ENCODE results near the gene MANBA. TPM values are rescaled to one million over a fixed set of nuclear protein-coding genes. Genes with fewer than 3 reads are reported as not detected.

The MANBA gene
- total and polyA plus RNA-seq, 4 donors = 19.9 to 100 (median 32.1) TPM

DNA sequence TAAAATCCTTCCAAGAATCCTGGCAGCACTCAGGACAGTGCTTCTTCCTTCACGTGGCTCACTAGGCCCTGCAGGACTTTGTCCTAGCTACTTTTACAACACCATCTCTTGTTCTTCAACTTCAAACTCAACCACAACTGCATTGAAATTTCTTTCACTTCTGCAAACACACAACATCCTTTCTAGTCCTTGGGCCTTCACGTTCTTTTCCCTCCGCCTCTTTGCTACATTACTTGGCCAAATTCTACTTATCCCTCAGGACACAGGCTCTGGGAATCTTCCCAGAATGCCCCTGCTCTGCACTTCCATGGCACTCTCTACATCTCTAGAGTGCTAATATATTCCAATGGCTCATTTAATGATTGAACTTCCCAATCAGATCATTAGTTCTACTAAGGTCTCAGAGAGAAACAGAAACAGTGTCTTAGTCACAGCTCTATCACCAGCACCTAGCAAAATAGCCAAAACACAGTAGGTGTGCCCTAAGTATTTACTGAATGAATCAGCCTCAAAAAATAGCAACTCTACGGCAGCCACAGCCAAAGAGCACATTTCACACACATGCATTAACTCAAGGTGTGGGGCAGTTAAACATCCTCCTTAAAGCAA lies 73.3 kb downstream of the MANBA start:
- H3K9me3 ChIP-seq (ENCODE audit: control insufficient read depth in 4 of 4, insufficient read depth in 3 of 4, low read length in 3 of 4) = no peaks in the 10 kb centered on the region
- H3K4me3 ChIP-seq = no peak overlapping the region
- DNase-seq (no peak), ATAC-seq (ENCODE audit: insufficient read depth, low FRiP score) (peak; percentile 47)
- H3K4me1 ChIP-seq (ENCODE audit: control insufficient read depth in 5 of 5, insufficient read depth in 5 of 5, low read length in 5 of 5) = peaks cover 0 to 6% (median 0%) of the 10 kb centered on the region in 5 donors
- H3K36me3 ChIP-seq (ENCODE audit: control insufficient read depth in 4 of 4, insufficient read depth in 4 of 4, low read length in 4 of 4) = peaks cover 1 to 8% (median 5%) of the 10 kb centered on the region in 4 donors
- no peak overlapping the region for H3K9ac ChIP-seq (ENCODE audit: insufficient read depth in 1 of 2, low read length in 2 of 2)
- WGBS, 2 donors = 77 to 80% methylated on average over 4 of the region's 4 CpGs
- no peaks in the 10 kb centered on the region for H3K27me3 ChIP-seq (ENCODE audit: control insufficient read depth in 3 of 3, insufficient read depth in 3 of 3, low read length in 2 of 3)
- TF ChIP-seq, protein P1, sequence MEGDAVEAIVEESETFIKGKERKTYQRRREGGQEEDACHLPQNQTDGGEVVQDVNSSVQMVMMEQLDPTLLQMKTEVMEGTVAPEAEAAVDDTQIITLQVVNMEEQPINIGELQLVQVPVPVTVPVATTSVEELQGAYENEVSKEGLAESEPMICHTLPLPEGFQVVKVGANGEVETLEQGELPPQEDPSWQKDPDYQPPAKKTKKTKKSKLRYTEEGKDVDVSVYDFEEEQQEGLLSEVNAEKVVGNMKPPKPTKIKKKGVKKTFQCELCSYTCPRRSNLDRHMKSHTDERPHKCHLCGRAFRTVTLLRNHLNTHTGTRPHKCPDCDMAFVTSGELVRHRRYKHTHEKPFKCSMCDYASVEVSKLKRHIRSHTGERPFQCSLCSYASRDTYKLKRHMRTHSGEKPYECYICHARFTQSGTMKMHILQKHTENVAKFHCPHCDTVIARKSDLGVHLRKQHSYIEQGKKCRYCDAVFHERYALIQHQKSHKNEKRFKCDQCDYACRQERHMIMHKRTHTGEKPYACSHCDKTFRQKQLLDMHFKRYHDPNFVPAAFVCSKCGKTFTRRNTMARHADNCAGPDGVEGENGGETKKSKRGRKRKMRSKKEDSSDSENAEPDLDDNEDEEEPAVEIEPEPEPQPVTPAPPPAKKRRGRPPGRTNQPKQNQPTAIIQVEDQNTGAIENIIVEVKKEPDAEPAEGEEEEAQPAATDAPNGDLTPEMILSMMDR (IDR thresholded peaks at IDR 0.05; ENCODE audit: control extremely low read depth, extremely low read depth) = no peak
- H3K27ac ChIP-seq (ENCODE audit: low read depth in 1 of 2, low read length in 1 of 2) = no peak overlapping the region

DNA sequence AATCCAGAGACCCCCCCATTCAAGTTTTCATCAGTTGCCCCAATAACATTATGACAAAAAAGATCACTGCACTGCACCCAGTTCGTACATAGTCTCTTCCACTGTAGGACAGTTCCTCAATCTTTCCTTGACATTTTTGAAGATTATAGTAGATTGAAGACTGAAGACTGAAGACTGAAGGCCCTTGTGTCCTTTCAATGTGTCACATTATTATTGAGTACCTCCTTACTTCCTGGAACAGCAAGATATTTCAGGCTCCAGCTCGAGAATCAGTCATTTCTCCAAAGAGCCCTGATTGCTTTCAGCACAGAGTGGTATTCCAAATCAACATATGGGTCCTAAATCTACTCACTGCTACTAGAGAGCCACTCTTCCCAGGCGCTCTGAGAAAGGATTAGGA lies 75.0 kb downstream of the MANBA start:
- H3K4me3 ChIP-seq = no peak overlapping the region
- ATAC-seq (ENCODE audit: insufficient read depth, low FRiP score) = no peak
- DNase-seq = no peak
- WGBS, 2 donors = 83 to 85% methylated on average over 3 of the region's 3 CpGs
- no peak overlapping the region for H3K9ac ChIP-seq (ENCODE audit: insufficient read depth in 1 of 2, low read length in 2 of 2)
- TF ChIP-seq, protein P1 (IDR thresholded peaks at IDR 0.05; ENCODE audit: control extremely low read depth, extremely low read depth) = no peak
- H3K27ac ChIP-seq (ENCODE audit: low read depth in 1 of 2, low read length in 1 of 2) = no peak overlapping the region
- H3K36me3 ChIP-seq (ENCODE audit: control insufficient read depth in 4 of 4, insufficient read depth in 4 of 4, low read length in 4 of 4) = peaks cover 3 to 8% (median 8%) of the 10 kb centered on the region in 4 donors
- H3K4me1 ChIP-seq (ENCODE audit: control insufficient read depth in 5 of 5, insufficient read depth in 5 of 5, low read length in 5 of 5) = peaks cover 0 to 6% (median 0%) of the 10 kb centered on the region in 5 donors
- no peaks in the 10 kb centered on the region for H3K9me3 ChIP-seq (ENCODE audit: control insufficient read depth in 4 of 4, insufficient read depth in 3 of 4, low read length in 3 of 4)
- no peaks in the 10 kb centered on the region for H3K27me3 ChIP-seq (ENCODE audit: control insufficient read depth in 3 of 3, insufficient read depth in 3 of 3, low read length in 2 of 3)

DNA sequence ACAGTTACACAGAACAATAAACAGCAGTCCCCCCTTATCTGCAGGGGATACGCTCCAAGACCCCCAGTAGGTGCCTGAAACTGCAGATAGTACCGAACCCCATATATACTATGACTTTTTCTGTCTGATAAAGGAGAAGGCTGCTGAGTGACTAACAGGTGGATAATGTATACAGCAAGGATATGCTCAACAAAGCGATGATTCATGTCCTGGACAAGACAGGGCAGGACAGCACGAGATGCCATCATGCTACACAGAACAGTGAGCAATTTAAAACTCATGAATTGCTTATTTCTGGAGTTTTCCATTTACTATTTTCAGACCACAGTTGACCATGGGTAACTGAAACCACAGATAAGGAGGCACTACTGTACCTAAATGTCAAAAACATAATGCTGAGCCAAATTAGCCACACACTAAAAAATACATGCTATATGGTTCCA lies 76.1 kb downstream of the MANBA start:
- H3K9ac ChIP-seq (ENCODE audit: insufficient read depth in 1 of 2, low read length in 2 of 2) = no peak overlapping the region
- no peaks in the 10 kb centered on the region for H3K27me3 ChIP-seq (ENCODE audit: control insufficient read depth in 3 of 3, insufficient read depth in 3 of 3, low read length in 2 of 3)
- 92 to 94% methylated on average over 4 of the region's 4 CpGs for WGBS, 2 donors
- TF ChIP-seq, protein P1 (IDR thresholded peaks at IDR 0.05; ENCODE audit: control extremely low read depth, extremely low read depth) = no peak
- H3K27ac ChIP-seq (ENCODE audit: low read depth in 1 of 2, low read length in 1 of 2) = no peak overlapping the region
- ATAC-seq (ENCODE audit: insufficient read depth, low FRiP score) (no peak), DNase-seq (no peak)
- H3K36me3 ChIP-seq (ENCODE audit: control insufficient read depth in 4 of 4, insufficient read depth in 4 of 4, low read length in 4 of 4) = peaks cover 3 to 8% (median 7%) of the 10 kb centered on the region in 4 donors
- no peaks in the 10 kb centered on the region for H3K9me3 ChIP-seq (ENCODE audit: control insufficient read depth in 4 of 4, insufficient read depth in 3 of 4, low read length in 3 of 4)
- peaks cover 0 to 6% (median 0%) of the 10 kb centered on the region in 5 donors for H3K4me1 ChIP-seq (ENCODE audit: control insufficient read depth in 5 of 5, insufficient read depth in 5 of 5, low read length in 5 of 5)
- H3K4me3 ChIP-seq = no peak overlapping the region

Measured in lung (tissue), 12 donors.